ENCODE results near the gene MAPT.
"Not testable (repeated sequence)": the region's sequence is repeated elsewhere in the genome, so short reads cannot be mapped to it uniquely, and the experiment has no call there.

The MAPT gene

GRCh38 chr17:45862127-45862526 lies 32.2 kb upstream of the MAPT start:
- not testable (repeated sequence) for DNase-seq (ENCODE audit: low read depth in 2 of 2)

- no peak for DNase-seq (ENCODE audit: low read depth in 2 of 2)
Observed at GRCh38 chr17:45863857-45864654, 30.3 kb upstream of the MAPT start.

GRCh38 chr17:45867171-45867570 lies 27.2 kb upstream of the MAPT start:
- DNase-seq (ENCODE audit: low read depth in 2 of 2): no peak

- no peak for DNase-seq (ENCODE audit: low read depth in 2 of 2)
Observed at GRCh38 chr17:45867702-45868101, 26.7 kb upstream of the MAPT start.

GRCh38 chr17:45868276-45868675 lies 26.1 kb upstream of the MAPT start:
- DNase-seq (ENCODE audit: low read depth in 2 of 2): no peak

- DNase-seq (ENCODE audit: low read depth in 2 of 2): no peak
Observed at GRCh38 chr17:45869676-45870341, 24.5 kb upstream of the MAPT start.

- no peak for DNase-seq (ENCODE audit: low read depth in 2 of 2)
Observed at GRCh38 chr17:45870342-45870974, 23.9 kb upstream of the MAPT start.

GRCh38 chr17:45871718-45872117 lies 22.6 kb upstream of the MAPT start:
- DNase-seq (ENCODE audit: low read depth in 2 of 2): no peak

GRCh38 chr17:45873728-45874127 lies 20.6 kb upstream of the MAPT start:
- peak in 1 of 2 donors; percentile 27 for DNase-seq (ENCODE audit: low read depth in 2 of 2)

- DNase-seq (ENCODE audit: low read depth in 2 of 2): no peak
Observed at GRCh38 chr17:45874151-45874550, 20.2 kb upstream of the MAPT start.

GRCh38 chr17:45876539-45876938 lies 17.8 kb upstream of the MAPT start:
- DNase-seq (ENCODE audit: low read depth in 2 of 2): no peak

- DNase-seq (ENCODE audit: low read depth in 2 of 2): no peak
Observed at GRCh38 chr17:45877467-45877866, 16.9 kb upstream of the MAPT start.

- no peak for DNase-seq (ENCODE audit: low read depth in 2 of 2)
Observed at GRCh38 chr17:45883063-45883462, 11.3 kb upstream of the MAPT start.

- DNase-seq (ENCODE audit: low read depth in 2 of 2): no peak
Observed at GRCh38 chr17:45886852-45887251, 7.5 kb upstream of the MAPT start.

- DNase-seq (ENCODE audit: low read depth in 2 of 2): no peak
Observed at GRCh38 chr17:45888392-45888791, 6.0 kb upstream of the MAPT start.

GRCh38 chr17:45889579-45889978 lies 4.8 kb upstream of the MAPT start:
- no peak for DNase-seq (ENCODE audit: low read depth in 2 of 2)

GRCh38 chr17:45893725-45894021 lies 681 bp upstream of the MAPT start:
- no peak for DNase-seq (ENCODE audit: low read depth in 2 of 2)

GRCh38 chr17:45895304-45895968 lies 1.1 kb downstream of the MAPT start:
- no peak for DNase-seq (ENCODE audit: low read depth in 2 of 2)

- no peak for DNase-seq (ENCODE audit: low read depth in 2 of 2)
Observed at GRCh38 chr17:45895969-45896785, 1.8 kb downstream of the MAPT start.

GRCh38 chr17:45896803-45897693 lies 2.7 kb downstream of the MAPT start:
- no peak for DNase-seq (ENCODE audit: low read depth in 2 of 2)

- no peak for DNase-seq (ENCODE audit: low read depth in 2 of 2)
Observed at GRCh38 chr17:45900136-45900535, 5.8 kb downstream of the MAPT start.

Measured in stimulated activated CD4-positive, alpha-beta T cell treated with anti-CD3 and anti-CD28 coated beads, Interleukin-15, amount 100 ng/mL, for 48 hours (primary cell).